GM12891 (cell line): Measurements from ENCODE around the gene EYS.

Experiments used
- POLR2AphosphoS5 ChIP-seq: IDR thresholded peaks from 2 replicates; pipeline ENCODE4 v1.6.1; 2011; ENCODE audit warnings: low read depth, low read length, control low read depth
- SPI1 ChIP-seq: IDR thresholded peaks from 2 replicates; pipeline ENCODE4 v1.6.1; 2011; ENCODE audit warnings: low read depth, low read length, control low read depth

DNA sequence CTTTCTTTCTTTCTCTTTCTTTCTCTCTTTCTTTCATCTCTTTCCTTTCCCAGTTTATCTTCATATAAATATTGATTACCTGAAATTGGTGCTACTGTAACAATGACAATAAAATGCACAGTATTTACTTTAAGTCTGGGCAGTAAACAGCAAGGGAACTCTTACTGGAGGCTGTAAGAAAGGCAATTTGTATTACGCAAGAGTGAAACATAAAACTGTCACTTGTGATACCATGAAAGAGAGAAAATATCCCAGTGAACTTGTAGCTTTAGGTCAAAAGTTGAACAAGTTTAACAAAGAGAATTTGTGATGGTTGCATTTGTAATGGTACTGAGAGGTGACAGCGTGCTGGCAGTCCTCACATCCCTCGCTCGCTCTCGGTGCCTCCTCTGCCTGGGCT is 80.0 kb downstream of the EYS start:
- TF ChIP-seq SPI1 (no peak), POLR2AphosphoS5 (no peak)
